Right cardiac atrium (tissue), 5 donors: ENCODE measurements around the gene ZNHIT1. TPM values are rescaled to one million over a fixed set of nuclear protein-coding genes. Genes with fewer than 3 reads are reported as not detected.
"Not testable (repeated sequence)": the region's sequence is repeated elsewhere in the genome, so short reads cannot be mapped to it uniquely, and the experiment has no call there.

Source experiments
- ATAC-seq, 2 donors: fragments of 200-7000 bp; cut with Tn5 transposase; one replicate each; pipeline versions ENCODE4 v1.8.0 to v1.9.1; 2020; ENCODE audit warnings: moderate library complexity in 2 of 2, mild to moderate bottlenecking in 1 of 2
- DNase-seq, 3 donors: peaks; one replicate each; pipeline ENCODE4 v3.0.0-alpha.2; 2020
- H3K27ac ChIP-seq: one replicate; pipeline ENCODE4 v1.5.1; 2013; ENCODE audit warnings: mild to moderate bottlenecking, low read length, control low read depth, moderate library complexity
- H3K27me3 ChIP-seq: one replicate; pipeline ENCODE4 v1.6.1; 2013; ENCODE audit not compliant: control insufficient read depth, insufficient read depth
- H3K4me1 ChIP-seq: one replicate; pipeline ENCODE4 v1.6.1; 2013; ENCODE audit warnings: low read length; ENCODE audit not compliant: control insufficient read depth, insufficient read depth
- H3K4me3 ChIP-seq: one replicate; pipeline ENCODE4 v1.5.1; 2013; ENCODE audit warnings: low read length, control low read depth
- H3K9me3 ChIP-seq: one replicate; pipeline ENCODE4 v1.6.1; 2013; ENCODE audit warnings: low read length; ENCODE audit not compliant: control insufficient read depth
- WGBS: extraction: QIAGEN DNeasy Blood & Tissue Kit; methylation state at CpG from one replicate; pipeline ENCODE4 v1.1.7; 2013; 5-methylcytosine and 5-hydroxymethylcytosine counted together
- intact Hi-C, 4 donors: fragments of 100-400 bp; cut with DNase I; formaldehyde crosslinking; loops; one replicate each; pipeline versions ENCODE4 v1.11.0 to v1.14.0; 2022 to 2023
- polyA plus RNA-seq: library from polyadenylated mRNA; stranded (reverse); fragments of 200-250 nt; gene quantifications from one replicate; pipeline ENCODE4 v1.2.3, GENCODE V29; 2013
- total RNA-seq, 4 donors: library from RNA; stranded (reverse); fragmentation: NEBNext Ultra II Directional; extraction: Animal tissue kit (Norgen Biotek cat#: 25700); gene quantifications; one replicate each; pipeline ENCODE4 v1.2.1, GENCODE V29; 2021
- donor health status: healthy with polysubstance abuse.
- donor health status: DM: no; HTN: yes; CAD: no.
- donor health status: DM: no; HTN: no; CAD: no.
- donor health status: DM: no; HTN: yes; CAD: no; lungs with severe emphysema.
- donor health status: DM: yes; HTN: yes; CAD: no.

ZNHIT1 gene
- total and polyA plus RNA-seq, 5 donors: 51.5 to 108 (median 57.2) TPM

DNA sequence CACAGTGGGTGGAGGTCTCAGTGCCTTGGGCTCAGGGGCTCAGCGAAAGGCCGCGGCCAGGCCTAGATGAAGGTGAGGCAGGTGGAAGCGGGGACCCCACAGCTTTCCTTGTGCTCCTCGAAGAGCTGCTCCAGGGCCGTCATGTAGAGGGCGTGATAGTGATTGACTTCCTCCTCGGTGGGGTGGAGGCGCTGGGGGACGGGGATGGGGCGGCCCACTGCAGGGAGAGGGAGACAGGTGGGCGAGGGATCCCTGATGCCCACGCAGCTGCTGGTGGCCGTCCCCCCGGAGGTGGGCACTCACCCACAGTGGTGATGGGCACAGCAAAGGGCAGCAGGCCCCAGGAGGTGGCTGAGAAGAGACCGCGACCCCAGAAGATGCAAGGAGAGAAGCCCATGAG lies 22.1 kb upstream of the ZNHIT1 start:
- no peaks in the 10 kb centered on the region for H3K27me3 ChIP-seq
- WGBS: 84% methylated on average over 17 of the region's 17 CpGs

DNA sequence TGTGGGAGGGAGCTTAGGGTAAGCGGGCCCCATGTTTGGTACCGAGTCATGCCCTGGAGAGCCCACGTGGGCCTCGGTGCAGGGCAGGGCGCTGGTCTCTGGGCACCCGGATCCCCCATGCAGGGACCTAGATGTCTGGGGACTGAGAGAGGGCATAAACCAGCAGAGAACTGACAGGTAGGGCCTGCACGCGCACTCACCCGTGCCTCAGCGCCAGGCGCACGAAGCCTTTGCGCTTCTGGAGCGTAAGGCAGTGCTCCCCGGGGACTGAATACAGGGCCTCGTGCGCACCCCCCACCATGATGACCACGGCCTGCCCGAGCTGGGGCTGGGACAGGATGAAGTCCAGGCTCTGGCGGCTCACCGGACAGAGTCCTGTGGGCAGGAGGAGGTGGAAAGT lies 20.0 kb upstream of the ZNHIT1 start:
- no peak for DNase-seq
- Histone ChIP-seq H3K9me3 (no peaks in the 10 kb centered on the region), H3K27me3 (no peaks in the 10 kb centered on the region), H3K27ac (no peak overlapping the region), H3K4me3 (no peak overlapping the region), H3K4me1 (no peaks in the 10 kb centered on the region)
- intact Hi-C loops: no loop called here
- no peak for ATAC-seq
- WGBS: 67% methylated on average over 21 of the region's 21 CpGs

More for the DNA sequence above, 22.1 kb upstream of the ZNHIT1 start:
- intact Hi-C loops: no loop called here
- ATAC-seq (no peak), DNase-seq (no peak)
- Histone ChIP-seq H3K27ac (no peak overlapping the region), H3K9me3 (no peaks in the 10 kb centered on the region), H3K4me1 (no peaks in the 10 kb centered on the region), H3K4me3 (no peak overlapping the region)

DNA sequence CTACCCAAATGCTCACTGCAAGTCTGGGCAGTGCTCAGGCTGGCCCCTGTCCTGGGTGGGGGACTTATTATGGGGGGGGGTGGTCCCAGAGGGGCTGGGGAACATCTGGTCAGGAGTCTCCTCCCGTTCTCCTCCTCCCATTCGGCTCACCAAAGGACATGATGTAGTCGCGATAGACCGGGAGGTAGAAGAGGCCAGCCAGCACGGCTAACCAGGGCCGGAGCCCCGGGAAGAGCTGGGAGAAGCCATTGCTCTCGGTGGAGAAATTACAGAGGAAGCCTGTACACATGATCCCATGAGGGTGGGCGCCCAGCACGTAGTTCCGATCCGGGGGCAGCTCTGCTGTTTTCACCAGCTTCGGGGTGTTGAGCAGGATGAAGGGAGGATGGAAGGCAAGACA lies 19.5 kb upstream of the ZNHIT1 start:
- DNase-seq (no peak), ATAC-seq (no peak)
- intact Hi-C loops: no loop called here
- no peaks in the 10 kb centered on the region for H3K9me3 ChIP-seq
- no peak overlapping the region for H3K27ac ChIP-seq
- H3K27me3 ChIP-seq: no peaks in the 10 kb centered on the region
- no peak overlapping the region for H3K4me3 ChIP-seq
- no peaks in the 10 kb centered on the region for H3K4me1 ChIP-seq
- WGBS: 61% methylated on average over 14 of the region's 14 CpGs

DNA sequence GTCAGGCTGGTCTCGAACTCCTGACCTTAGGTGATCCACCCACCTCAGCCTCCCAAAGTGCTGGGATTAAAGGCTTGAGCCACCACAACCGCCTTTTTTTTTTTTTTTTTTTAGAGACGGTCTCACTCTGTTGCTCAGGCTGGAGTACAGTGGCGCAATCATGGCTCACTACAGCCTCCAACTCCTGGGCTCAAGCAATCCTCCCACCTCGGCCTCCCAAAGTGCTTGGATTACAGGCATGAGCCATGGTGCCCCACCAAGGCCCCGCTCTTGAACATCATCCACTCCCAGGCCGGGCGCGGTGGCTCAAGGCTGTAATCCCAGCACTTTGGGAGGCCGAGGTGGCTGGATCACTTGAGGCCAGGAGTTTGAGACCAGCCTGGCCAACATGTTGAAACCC lies 18.4 kb upstream of the ZNHIT1 start:
- DNase-seq, H3K27me3 ChIP-seq, H3K9me3 ChIP-seq, H3K4me3 ChIP-seq, intact Hi-C loops, H3K27ac ChIP-seq, H3K4me1 ChIP-seq, ATAC-seq: not testable (repeated sequence)
- 90% methylated on average over 10 of the region's 10 CpGs for WGBS

DNA sequence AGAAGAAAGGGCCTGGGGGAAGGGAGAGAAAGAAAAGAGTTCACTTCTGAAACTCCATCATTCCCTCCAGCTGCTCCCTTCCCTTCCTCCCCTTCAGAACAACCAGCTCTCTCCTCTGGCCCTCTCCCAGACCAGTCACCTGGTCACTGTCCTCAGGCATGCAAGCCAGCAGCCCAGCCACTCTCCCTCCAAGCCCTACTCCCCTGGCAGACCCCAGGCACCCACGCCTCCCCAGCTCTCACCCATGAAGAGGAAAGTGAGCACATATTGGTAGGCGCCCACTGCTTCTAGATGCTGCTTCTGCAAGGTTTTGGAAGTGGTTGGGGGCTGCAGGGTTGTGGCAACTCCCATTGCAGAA lies 17.5 kb upstream of the ZNHIT1 start:
- intact Hi-C loops: no loop called here

DNA sequence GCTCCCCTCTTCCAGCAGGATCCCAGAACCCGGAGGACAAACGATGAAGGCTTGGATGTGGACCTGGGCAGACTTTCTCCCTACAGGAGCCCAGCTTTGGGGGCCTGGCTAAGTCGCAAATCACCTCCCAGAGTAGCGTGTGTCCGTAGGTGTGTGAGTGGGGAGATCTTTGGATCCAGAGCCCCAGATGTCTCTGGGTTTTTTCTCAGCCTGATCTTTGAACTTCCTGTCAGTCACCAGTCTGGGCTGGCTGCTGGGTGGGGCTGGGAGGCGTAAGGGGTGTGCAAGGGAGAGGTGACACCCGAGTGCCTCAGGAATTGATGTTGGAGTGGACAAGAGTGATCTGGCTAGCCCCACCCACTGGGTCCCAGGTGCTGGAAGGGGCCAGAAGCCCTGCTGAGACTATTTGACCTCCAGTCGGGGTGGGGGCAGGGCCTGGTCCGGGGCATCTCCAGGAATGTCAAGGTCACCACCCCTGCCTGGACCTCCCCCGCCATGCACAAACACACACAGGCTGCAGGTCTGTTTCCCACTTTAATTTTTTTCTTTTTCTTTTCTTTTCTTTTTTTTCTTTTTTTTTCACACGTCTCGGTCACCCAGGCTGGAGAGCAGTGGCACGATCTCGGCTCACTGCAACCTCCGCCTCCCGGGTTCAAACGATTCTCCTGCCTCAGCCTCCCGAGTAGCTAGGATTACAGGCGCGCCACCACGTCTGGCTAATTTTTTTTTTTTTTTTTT lies 16.9 kb upstream of the ZNHIT1 start, which contains the start of gene MOGAT3:
Gene MOGAT3, minus strand, starts transcription at position 175 of the 738 bp plus-strand sequence. CDS start 182 bp downstream, outside the sequence.
- DNase-seq: peak in 1 of 3 donors; percentile 40
- ATAC-seq: peak in 1 of 2 donors; percentile 29
- H3K4me3 ChIP-seq: no peak within 1 kb of the TSS
- intact Hi-C loops: no loop called here
- H3K27me3 ChIP-seq: no peaks in the 10 kb centered on the region
- no peak within 1 kb of the TSS for H3K27ac ChIP-seq
- WGBS: 33% methylated on average over 21 of the region's 21 CpGs
- H3K9me3 ChIP-seq: no peaks in the 10 kb centered on the region
- H3K4me1 ChIP-seq: no peaks in the 10 kb centered on the region

More for the DNA sequence above, 17.5 kb upstream of the ZNHIT1 start:
- Histone ChIP-seq H3K4me3 (no peak overlapping the region), H3K27me3 (no peaks in the 10 kb centered on the region), H3K9me3 (no peaks in the 10 kb centered on the region), H3K4me1 (no peaks in the 10 kb centered on the region), H3K27ac (no peak overlapping the region)
- 85% methylated on average over 2 of the region's 2 CpGs for WGBS
- DNase-seq (peak in 1 of 3 donors; percentile 16), ATAC-seq (no peak)

DNA sequence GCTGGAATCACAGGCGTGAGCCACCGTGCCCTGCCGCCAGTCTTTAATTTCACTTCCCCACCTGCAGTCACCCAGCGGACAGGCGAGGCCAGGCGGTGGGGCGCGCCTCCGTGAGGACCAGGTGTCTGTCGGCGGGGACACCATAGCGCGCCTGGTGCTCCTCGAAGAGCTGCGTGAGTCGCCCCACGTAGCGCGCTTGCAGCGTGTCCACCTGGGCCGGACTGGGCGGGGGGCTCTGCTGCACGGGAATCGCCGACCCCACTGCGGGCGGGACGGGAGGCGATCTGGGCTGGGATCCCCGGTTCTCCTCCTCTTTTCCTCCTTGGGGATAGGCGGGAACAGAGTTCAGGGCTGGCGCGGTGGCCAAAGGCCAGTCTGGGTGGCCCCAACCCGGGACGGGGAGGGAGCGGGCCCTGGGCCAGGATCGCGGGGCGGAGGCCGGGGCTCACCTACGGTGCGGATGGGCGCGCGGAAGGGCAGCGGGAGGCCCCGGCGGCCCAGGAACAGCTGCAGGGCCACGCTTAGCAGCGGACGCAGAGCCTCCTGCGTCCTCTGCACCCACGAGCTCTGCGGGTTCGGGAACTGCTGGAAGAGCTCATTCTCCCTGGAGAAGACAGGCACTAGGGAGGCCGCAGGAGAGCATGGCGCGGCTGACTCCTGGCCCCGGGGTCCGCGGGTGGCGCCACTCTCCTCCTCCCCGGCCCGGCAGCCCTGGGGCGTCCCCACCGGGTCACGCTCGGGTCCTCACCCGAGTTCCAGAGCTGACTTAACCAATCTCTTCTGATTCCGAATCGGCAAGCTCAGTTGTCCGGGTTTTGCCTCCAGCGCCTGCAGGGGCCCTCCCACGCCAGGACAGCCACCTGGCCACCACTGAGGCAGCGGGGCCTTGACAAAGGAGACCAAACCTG lies 16.0 kb upstream of the ZNHIT1 start:
- no peaks in the 10 kb centered on the region for H3K27me3 ChIP-seq
- H3K9me3 ChIP-seq: no peaks in the 10 kb centered on the region
- WGBS: 7% methylated on average over 75 of the region's 75 CpGs
- intact Hi-C loops: no loop called here
- H3K4me1 ChIP-seq: no peaks in the 10 kb centered on the region
- H3K27ac ChIP-seq: no peak overlapping the region
- ATAC-seq (peak; percentile 36 to 40), DNase-seq (peak in 1 of 3 donors; percentile 40)
- no peak overlapping the region for H3K4me3 ChIP-seq

DNA sequence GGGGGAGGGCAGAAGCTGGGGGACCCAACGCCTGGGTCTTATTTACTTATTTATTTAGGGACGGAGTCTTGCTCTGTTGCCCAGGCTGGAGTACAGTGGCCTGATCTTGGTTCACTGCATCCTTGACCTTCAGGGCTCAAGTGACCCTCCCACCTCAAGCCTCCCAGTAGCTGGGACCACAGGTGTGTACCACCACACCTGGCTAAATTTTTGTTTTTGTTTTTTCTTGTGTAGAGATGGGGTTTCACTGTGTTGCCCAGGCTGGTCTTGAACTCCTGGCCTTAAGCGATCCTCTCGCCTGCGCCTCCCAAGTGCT lies 15.4 kb upstream of the ZNHIT1 start:
- H3K4me1 ChIP-seq: no peaks in the 10 kb centered on the region
- 87% methylated on average over 5 of the region's 5 CpGs for WGBS
- no peak overlapping the region for H3K27ac ChIP-seq
- H3K9me3 ChIP-seq: no peaks in the 10 kb centered on the region
- H3K4me3 ChIP-seq: no peak overlapping the region
- no peaks in the 10 kb centered on the region for H3K27me3 ChIP-seq
- DNase-seq (no peak), ATAC-seq (no peak)
- intact Hi-C loops: no loop called here

DNA sequence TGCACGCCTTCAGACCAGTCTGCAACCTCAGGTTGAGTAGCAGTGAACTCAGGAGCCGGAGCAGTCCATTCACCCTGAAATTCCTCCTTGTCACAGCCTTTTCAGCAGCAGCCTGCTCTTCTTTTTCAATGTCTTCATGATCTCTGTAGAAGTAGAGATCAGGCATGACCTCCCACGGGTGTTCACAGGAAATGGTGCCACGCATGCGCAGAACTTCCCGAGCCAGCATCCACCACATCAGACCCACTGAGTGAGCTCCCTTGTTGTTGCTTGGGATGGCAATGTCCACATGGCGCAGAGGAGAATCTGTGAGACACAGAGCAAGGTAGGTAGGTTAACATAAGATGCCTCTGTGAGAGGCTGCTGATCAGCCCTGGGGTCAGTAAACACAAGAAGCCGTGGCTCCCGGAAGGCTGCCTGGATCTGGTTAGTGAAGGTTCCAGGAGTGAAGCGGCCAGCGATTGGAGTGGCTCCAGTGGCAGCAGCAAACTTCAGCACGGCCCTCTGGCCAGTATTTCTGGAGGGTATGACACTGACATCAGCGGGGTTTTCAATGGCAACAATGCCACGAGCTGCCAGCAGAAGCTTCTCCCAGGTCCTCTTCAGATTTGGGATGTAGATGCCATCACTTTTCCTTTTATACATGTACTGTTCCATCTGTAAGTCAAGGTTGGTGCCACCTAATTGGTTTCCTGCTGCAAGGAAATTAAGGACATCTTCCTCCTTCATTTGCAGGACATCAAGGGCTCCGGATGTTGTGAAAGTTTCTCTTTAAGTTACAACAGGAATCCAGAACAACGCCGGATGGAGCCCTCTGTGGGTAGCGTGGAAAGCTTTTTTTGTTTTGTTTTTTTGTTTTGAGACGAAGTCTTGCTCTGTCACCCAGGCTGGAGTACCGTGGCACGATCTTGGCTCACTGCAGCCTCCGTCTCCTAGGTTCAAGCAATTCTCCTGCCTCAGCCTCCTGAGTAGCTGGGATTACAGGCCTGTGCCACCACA lies 13.9 kb upstream of the ZNHIT1 start:
- H3K27me3 ChIP-seq, H3K9me3 ChIP-seq, ATAC-seq, H3K4me3 ChIP-seq, H3K27ac ChIP-seq, intact Hi-C loops, H3K4me1 ChIP-seq: not testable (repeated sequence)
- DNase-seq: peak in 1 of 3 donors; percentile 53
- 58% methylated on average over 22 of the region's 22 CpGs for WGBS

DNA sequence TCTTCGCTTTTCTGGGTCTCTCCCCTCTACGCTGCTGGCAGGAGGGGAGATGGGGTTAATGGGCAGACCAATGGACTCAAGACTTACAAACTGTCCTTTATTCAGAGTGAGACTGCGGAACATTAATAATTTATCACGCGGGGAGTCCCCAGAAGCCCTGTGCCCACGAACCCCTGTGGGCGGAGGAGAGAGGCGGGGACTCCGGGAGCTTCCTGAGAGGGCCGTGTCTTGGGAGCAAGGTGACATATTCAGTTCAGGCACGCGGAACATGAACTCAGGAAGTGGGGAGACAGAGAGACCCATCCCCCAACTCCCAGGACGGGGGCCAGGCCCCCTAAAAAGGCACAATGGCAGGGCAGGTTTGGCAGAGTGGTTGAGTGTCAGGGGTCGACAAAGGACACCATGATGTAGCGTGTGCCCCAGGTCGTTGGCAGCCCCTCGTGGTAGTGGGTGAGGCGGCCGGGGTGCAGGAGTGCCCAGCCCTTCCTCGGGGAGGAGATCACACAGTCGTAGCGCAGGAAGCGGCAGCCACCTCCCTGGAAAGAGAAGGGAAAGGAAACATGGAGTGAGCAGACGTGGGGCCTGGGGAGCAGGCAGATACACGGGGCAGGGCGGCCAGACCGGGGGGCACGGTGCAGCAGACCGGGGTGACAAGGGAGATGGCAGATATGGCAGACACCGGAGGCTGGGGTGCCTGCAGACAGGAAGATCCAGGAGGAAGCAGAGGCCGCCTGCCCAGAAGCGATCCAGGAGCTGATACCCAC lies 11.9 kb upstream of the ZNHIT1 start:
- intact Hi-C loops: no loop called here
- 84% methylated on average over 32 of the region's 32 CpGs for WGBS

More for the DNA sequence above, 11.9 kb upstream of the ZNHIT1 start:
- DNase-seq: peak in 1 of 3 donors; percentile 34
- no peaks in the 10 kb centered on the region for H3K9me3 ChIP-seq
- H3K4me1 ChIP-seq: no peaks in the 10 kb centered on the region
- no peak overlapping the region for H3K4me3 ChIP-seq
- no peak for ATAC-seq
- H3K27me3 ChIP-seq: no peaks in the 10 kb centered on the region
- H3K27ac ChIP-seq: no peak overlapping the region
